Left hindlimb (tissue), 1 donor: ENCODE results near the gene VIM.
A peak's percentile ranks its signal among the peaks of the same experiment; 100 is the strongest.
"Not testable (repeated sequence)": the region's sequence is repeated elsewhere in the genome, so short reads cannot be mapped to it uniquely, and the experiment has no call there.

Source experiments
- DNase-seq: peaks from one replicate; pipeline ENCODE4 v3.0.0-alpha.2; 2018

The VIM gene

GRCh38 chr10:17233286-17233991 lies 5.4 kb downstream of the VIM start:
- no peak for DNase-seq

- no peak for DNase-seq
Measured at GRCh38 chr10:17234431-17234945, 6.4 kb downstream of the VIM start.

GRCh38 chr10:17235136-17235535 lies 7.1 kb downstream of the VIM start:
- DNase-seq: no peak

- no peak for DNase-seq
Measured at GRCh38 chr10:17236468-17237148, 8.6 kb downstream of the VIM start.

- DNase-seq: no peak
Measured at GRCh38 chr10:17237149-17237527, 9.1 kb downstream of the VIM start.

GRCh38 chr10:17237915-17238444 lies 9.9 kb downstream of the VIM start:
- no peak for DNase-seq

- peak; percentile 70 for DNase-seq
Measured at GRCh38 chr10:17238445-17239291, 10.6 kb downstream of the VIM start.

GRCh38 chr10:17239345-17240085 lies 11.5 kb downstream of the VIM start:
- DNase-seq: no peak

GRCh38 chr10:17240096-17240495 lies 12.1 kb downstream of the VIM start:
- no peak for DNase-seq

- no peak for DNase-seq
Measured at GRCh38 chr10:17240616-17241015, 12.6 kb downstream of the VIM start.

GRCh38 chr10:17241611-17242333 lies 13.7 kb downstream of the VIM start:
- no peak for DNase-seq

GRCh38 chr10:17244700-17245365 lies 16.8 kb downstream of the VIM start:
- no peak for DNase-seq

GRCh38 chr10:17247210-17247609 lies 19.2 kb downstream of the VIM start:
- no peak for DNase-seq

- no peak for DNase-seq
Measured at GRCh38 chr10:17248964-17249363, 20.9 kb downstream of the VIM start.

- DNase-seq: no peak
Measured at GRCh38 chr10:17249820-17250219, 21.8 kb downstream of the VIM start.

GRCh38 chr10:17250736-17251135 lies 22.7 kb downstream of the VIM start:
- no peak for DNase-seq

- not testable (repeated sequence) for DNase-seq
Measured at GRCh38 chr10:17254543-17255050, 26.6 kb downstream of the VIM start.

GRCh38 chr10:17255512-17255911 lies 27.5 kb downstream of the VIM start:
- no peak for DNase-seq

GRCh38 chr10:17256051-17256450 lies 28.0 kb downstream of the VIM start:
- DNase-seq: no peak

- DNase-seq: no peak
Measured at GRCh38 chr10:17256627-17257026, 28.6 kb downstream of the VIM start.
